Osteoblast (primary cell): Measurements from ENCODE around the gene DAG1. TPM values are rescaled to one million over a fixed set of nuclear protein-coding genes. Genes with fewer than 3 reads are reported as not detected.

Experiments used
- DNase-seq: peaks from one replicate; pipeline ENCODE4 v3.0.0; 2011; ENCODE audit warnings: low spot score, mixed read lengths; ENCODE audit not compliant: insufficient read length; ENCODE audit errors: missing footprints
- H2AFZ ChIP-seq: 2 replicates; pipeline ENCODE4 v1.6.0; 2011; ENCODE audit warnings: mild to moderate bottlenecking, low read length
- H3K27ac ChIP-seq: 2 replicates; pipeline ENCODE4 v1.5.1; 2011; ENCODE audit warnings: mild to moderate bottlenecking, low read depth, low read length, moderate library complexity
- H3K27me3 ChIP-seq: 2 replicates; pipeline ENCODE4 v1.6.0; 2012; ENCODE audit warnings: mild to moderate bottlenecking, control low read depth, inconsistent platforms, low read length, moderate library complexity; ENCODE audit not compliant: insufficient read depth
- H3K36me3 ChIP-seq: 2 replicates; pipeline ENCODE4 v1.5.1; 2011; ENCODE audit warnings: mild to moderate bottlenecking, low read length, control low read depth, moderate library complexity; ENCODE audit not compliant: insufficient read depth
- H3K4me1 ChIP-seq: 2 replicates; pipeline ENCODE4 v1.5.1; 2011; ENCODE audit warnings: mild to moderate bottlenecking, low read length, control low read depth, moderate library complexity; ENCODE audit not compliant: insufficient read depth
- H3K4me2 ChIP-seq: 2 replicates; pipeline ENCODE4 v1.6.0; 2011; ENCODE audit warnings: mild to moderate bottlenecking, low read length; ENCODE audit not compliant: insufficient read depth
- H3K4me3 ChIP-seq: fragments of 200-600 bp; sonication (generic); 3 replicates; pipeline ENCODE4 v1.5.1; 2012; ENCODE audit warnings: mild to moderate bottlenecking, low read length, inconsistent platforms; ENCODE audit not compliant: insufficient read depth
- H3K79me2 ChIP-seq: 2 replicates; pipeline ENCODE4 v1.6.0; 2012; ENCODE audit warnings: mild to moderate bottlenecking, low read length, control low read depth, inconsistent platforms; ENCODE audit not compliant: insufficient read depth
- H3K9me3 ChIP-seq: 2 replicates; pipeline ENCODE4 v1.5.1; 2011; ENCODE audit warnings: low read depth, low read length, control low read depth
- H4K20me1 ChIP-seq: 2 replicates; pipeline ENCODE4 v1.6.0; 2012; ENCODE audit warnings: mild to moderate bottlenecking, low read length, control low read depth; ENCODE audit not compliant: insufficient read depth
- CTCF ChIP-seq: IDR thresholded peaks from 2 replicates; pipeline ENCODE4 v1.5.1; 2011; ENCODE audit warnings: mild to moderate bottlenecking, low read depth, low read length, moderate library complexity; ENCODE audit errors: extremely low read depth
- total RNA-seq: library from RNA; depleted of rRNA; stranded (reverse); fragments of >200 nt; gene quantifications from 2 replicates; pipeline ENCODE4 v1.2.3, GENCODE V29; 2012

Gene DAG1
- total RNA-seq, 1 donor = 55.4 TPM

GRCh38 chr3:49462222-49462621, 7.8 kb upstream of the DAG1 start:
- Histone ChIP-seq H2AFZ (peak overlapping the region; percentile 65), H3K27ac (no peak overlapping the region)

GRCh38 chr3:49465270-49466034, 4.6 kb upstream of the DAG1 start:
- Histone ChIP-seq H2AFZ (peak overlapping the region; percentile 68), H3K36me3 (no peaks in the 10 kb centered on the region), H3K9me3 (no peaks in the 10 kb centered on the region), H3K4me2 (no peak overlapping the region), H3K4me3 (no peak overlapping the region), H3K4me1 (peaks cover 20% of the 10 kb centered on the region), H4K20me1 (no peaks in the 10 kb centered on the region), H3K27me3 (no peaks in the 10 kb centered on the region), H3K79me2 (no peaks in the 10 kb centered on the region), H3K27ac (no peak overlapping the region)
- no peak for DNase-seq
- no peak for TF ChIP-seq CTCF

More at GRCh38 chr3:49462222-49462621, 7.8 kb upstream of the DAG1 start:
- no peaks in the 10 kb centered on the region for H3K36me3 ChIP-seq
- H3K9me3 ChIP-seq = no peaks in the 10 kb centered on the region
- no peaks in the 10 kb centered on the region for H3K27me3 ChIP-seq
- no peak overlapping the region for H3K4me2 ChIP-seq
- peaks cover 10% of the 10 kb centered on the region for H3K4me1 ChIP-seq
- no peaks in the 10 kb centered on the region for H4K20me1 ChIP-seq
- no peak for TF ChIP-seq CTCF
- DNase-seq = peak; percentile 77
- no peaks in the 10 kb centered on the region for H3K79me2 ChIP-seq
- H3K4me3 ChIP-seq = no peak overlapping the region

- no peak for TF ChIP-seq CTCF
- Histone ChIP-seq H2AFZ (peak overlapping the region; percentile 68), H3K4me3 (no peak overlapping the region), H3K27ac (no peak overlapping the region), H3K4me1 (peaks cover 21% of the 10 kb centered on the region), H3K79me2 (peaks cover 4% of the 10 kb centered on the region), H3K4me2 (no peak overlapping the region), H4K20me1 (peaks cover under 1% of the 10 kb centered on the region), H3K36me3 (no peaks in the 10 kb centered on the region), H3K27me3 (no peaks in the 10 kb centered on the region), H3K9me3 (no peaks in the 10 kb centered on the region)
- DNase-seq = no peak
These were observed 4.0 kb upstream of the DAG1 start for GRCh38 chr3:49466085-49466484.

- Histone ChIP-seq H4K20me1 (peaks cover 5% of the 10 kb centered on the region), H3K4me3 (peak overlapping the region; percentile 94), H3K27me3 (no peaks in the 10 kb centered on the region), H3K4me2 (peak overlapping the region; percentile 96), H3K4me1 (peaks cover 22% of the 10 kb centered on the region), H3K79me2 (peaks cover 32% of the 10 kb centered on the region), H3K36me3 (no peaks in the 10 kb centered on the region), H2AFZ (peak overlapping the region; percentile 96), H3K9me3 (no peaks in the 10 kb centered on the region), H3K27ac (peak overlapping the region; percentile 88)
- TF ChIP-seq CTCF = no peak
- peak; percentile 92 for DNase-seq
These were observed 781 bp upstream of the DAG1 start for GRCh38 chr3:49469037-49469935.
